WTC11 (cell line): ENCODE measurements around the gene FCN1. TPM values are rescaled to one million over a fixed set of nuclear protein-coding genes. Genes with fewer than 3 reads are reported as not detected.

Experiments
- ATAC-seq: fragments of 200-7000 bp; cut with Tn5 transposase; 2 replicates; pipeline ENCODE4 v1.10.0; 2021; ENCODE audit warnings: mild to moderate bottlenecking, moderate library complexity
- CTCF ChIA-PET: fragments of 300-600 bp; sonication (Branson Sonifier 250); formaldehyde crosslinking; loops from one replicate; lab custom pipeline; 2021; ENCODE audit warnings: antibody characterized with exemption; lab: Charles Lee
- POLR2A ChIA-PET: fragments of 350-600 bp; sonication (Branson Sonifier 250); formaldehyde crosslinking; loops from one replicate; lab custom pipeline; 2021; ENCODE audit warnings: antibody characterized with exemption; lab: Charles Lee
- DNase-seq: peaks from one replicate; pipeline ENCODE4 v3.0.0; 2021; ENCODE audit warnings: low spot score
- H3K27ac Mint-ChIP-seq: 2 replicates; pipeline ENCODE4 v1.8.0; 2021; ENCODE audit warnings: mixed read lengths
- H3K27me3 Mint-ChIP-seq: 2 replicates; pipeline ENCODE4 v1.8.0; 2021; ENCODE audit warnings: low read depth, mild to moderate bottlenecking, moderate library complexity, mixed read lengths
- H3K36me3 Mint-ChIP-seq: 2 replicates; pipeline ENCODE4 v1.8.0; 2021; ENCODE audit warnings: mixed read lengths
- H3K4me1 Mint-ChIP-seq: 2 replicates; pipeline ENCODE4 v1.8.0; 2022; ENCODE audit warnings: mixed read lengths
- H3K4me3 Mint-ChIP-seq: 2 replicates; pipeline ENCODE4 v1.8.0; 2021; ENCODE audit warnings: mild to moderate bottlenecking, moderate library complexity, mixed read lengths
- H3K9me3 Mint-ChIP-seq: 2 replicates; pipeline ENCODE4 v1.8.0; 2021; ENCODE audit warnings: mixed read lengths
- NR3C1 ChIP-seq: sonication (generic); formaldehyde crosslinking; conservative IDR thresholded peaks from 2 replicates; pipeline ENCODE4 v1.8.1; 2023; ENCODE audit warnings: low read depth, mild to moderate bottlenecking, missing genetic modification reagents
- ZNF317 ChIP-seq: sonication (generic); formaldehyde crosslinking; IDR thresholded peaks from 2 replicates; pipeline ENCODE4 v1.8.1; 2023; ENCODE audit warnings: low read depth, mild to moderate bottlenecking, moderate library complexity, missing genetic modification reagents, borderline replicate concordance
- ZNF416 ChIP-seq: fragments of 250-450 bp; sonication (Bioruptor Pico); IDR thresholded peaks from 2 replicates; pipeline ENCODE4 v1.9.0; 2021; ENCODE audit warnings: mild to moderate bottlenecking, inconsistent platforms
- total RNA-seq: library from RNA; stranded (reverse); gene quantifications from 3 replicates; pipeline ENCODE4 v1.2.3, GENCODE V29; 2021
- TF ChIP-seq, protein P1 (sequence below): sonication (generic); formaldehyde crosslinking; IDR thresholded peaks from 2 replicates; pipeline ENCODE4 v1.8.0; 2023; ENCODE audit warnings: missing genetic modification reagents
- TF ChIP-seq, protein P2 (sequence below): sonication (generic); formaldehyde crosslinking; IDR thresholded peaks from 2 replicates; pipeline ENCODE4 v1.8.1; 2022; ENCODE audit warnings: low read depth, missing genetic modification reagents, borderline replicate concordance
- TF ChIP-seq, protein P3 (sequence below): sonication (generic); formaldehyde crosslinking; IDR thresholded peaks from 2 replicates; pipeline ENCODE4 v1.8.1; 2022; ENCODE audit warnings: low read depth, mild to moderate bottlenecking, moderate library complexity, missing genetic modification reagents, borderline replicate concordance
- TF ChIP-seq, protein P4 (sequence below): sonication (generic); formaldehyde crosslinking; IDR thresholded peaks from 2 replicates; pipeline ENCODE4 v1.8.0; 2022; ENCODE audit warnings: mild to moderate bottlenecking, missing genetic modification reagents
- TF ChIP-seq, protein P5 (sequence below): fragments of 200-600 bp; IDR thresholded peaks from 2 replicates; pipeline ENCODE4 v1.8.0; 2022; ENCODE audit warnings: antibody characterized with exemption
- TF ChIP-seq, protein P6 (sequence below): sonication (generic); formaldehyde crosslinking; IDR thresholded peaks from 2 replicates; pipeline ENCODE4 v1.8.1; 2023; ENCODE audit warnings: mild to moderate bottlenecking, missing genetic modification reagents, borderline replicate concordance
- TF ChIP-seq, protein P7 (sequence below): sonication (generic); formaldehyde crosslinking; IDR thresholded peaks from 2 replicates; pipeline ENCODE4 v1.8.1; 2023; ENCODE audit warnings: mild to moderate bottlenecking, missing genetic modification reagents

FCN1 gene
- total RNA-seq, 1 experiment from 2014 or later: not detected

DNA sequence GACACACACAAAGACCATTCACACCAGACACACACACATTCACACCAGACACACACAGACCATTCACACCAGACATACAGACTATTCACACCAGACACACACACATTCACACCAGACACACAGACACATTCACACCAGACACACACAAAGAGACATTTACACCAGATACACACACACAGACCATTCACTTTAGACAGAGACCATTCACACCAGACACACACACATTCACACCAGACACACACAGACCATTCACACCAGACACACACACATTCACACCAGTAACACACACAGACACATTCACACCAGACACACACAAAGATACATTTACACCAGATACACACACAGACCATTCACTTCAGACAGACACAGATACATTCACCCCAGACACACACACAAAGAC is 29.0 kb upstream of the FCN1 start (continued):
- TF ChIP-seq ZNF317 (CRISPR knock-in tag) (no peak), NR3C1 (no peak)
- TF ChIP-seq, protein P1, sequence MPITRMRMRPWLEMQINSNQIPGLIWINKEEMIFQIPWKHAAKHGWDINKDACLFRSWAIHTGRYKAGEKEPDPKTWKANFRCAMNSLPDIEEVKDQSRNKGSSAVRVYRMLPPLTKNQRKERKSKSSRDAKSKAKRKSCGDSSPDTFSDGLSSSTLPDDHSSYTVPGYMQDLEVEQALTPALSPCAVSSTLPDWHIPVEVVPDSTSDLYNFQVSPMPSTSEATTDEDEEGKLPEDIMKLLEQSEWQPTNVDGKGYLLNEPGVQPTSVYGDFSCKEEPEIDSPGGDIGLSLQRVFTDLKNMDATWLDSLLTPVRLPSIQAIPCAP (CRISPR knock-in tag): no peak

DNA sequence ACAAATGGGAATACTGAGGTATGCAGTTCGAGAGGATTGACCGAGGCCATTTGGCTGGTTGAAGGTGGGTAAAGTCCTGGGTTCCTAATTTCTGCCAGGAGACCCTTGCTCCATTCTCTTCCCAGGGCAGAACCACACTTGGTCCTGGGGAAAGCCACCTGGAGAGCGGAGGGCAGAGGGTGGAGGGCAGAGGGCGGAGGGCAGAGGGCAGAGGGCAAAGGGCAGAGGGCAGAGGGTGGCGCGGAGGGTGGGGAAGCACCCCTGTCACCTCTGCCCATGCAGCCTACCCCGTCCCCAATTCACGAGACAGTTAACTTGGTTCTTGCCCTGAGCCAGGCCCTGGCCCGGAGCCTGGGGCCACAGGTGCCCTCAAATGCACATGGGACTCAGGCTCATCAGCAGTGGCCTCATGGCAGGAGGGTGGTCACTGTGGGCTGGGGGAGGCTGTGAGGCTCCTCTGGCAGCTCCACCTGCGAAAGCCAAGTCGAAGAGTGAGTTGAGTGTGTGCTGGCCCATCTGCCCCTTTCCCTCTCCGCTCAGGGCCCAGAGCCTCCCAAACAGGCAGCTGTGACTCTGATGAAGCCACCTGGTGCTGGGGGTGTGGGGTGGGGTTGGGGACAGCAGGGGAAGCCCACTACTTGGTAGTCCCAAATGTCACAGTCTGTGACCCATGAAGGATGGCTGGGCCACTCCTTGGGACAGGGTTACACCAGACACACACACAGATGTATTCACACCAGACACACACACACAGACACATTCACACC is 28.0 kb upstream of the FCN1 start:
- DNase-seq (no peak), ATAC-seq (no peak)
- Mint-ChIP-seq H3K27ac (no peak overlapping the region), H3K4me1 (peaks cover 5% of the 10 kb centered on the region), H3K4me3 (no peak overlapping the region), H3K36me3 (no peaks in the 10 kb centered on the region), H3K9me3 (no peaks in the 10 kb centered on the region), H3K27me3 (no peaks in the 10 kb centered on the region; the same call in 1 of the 2 replicates)
- TF ChIP-seq, protein P2, sequence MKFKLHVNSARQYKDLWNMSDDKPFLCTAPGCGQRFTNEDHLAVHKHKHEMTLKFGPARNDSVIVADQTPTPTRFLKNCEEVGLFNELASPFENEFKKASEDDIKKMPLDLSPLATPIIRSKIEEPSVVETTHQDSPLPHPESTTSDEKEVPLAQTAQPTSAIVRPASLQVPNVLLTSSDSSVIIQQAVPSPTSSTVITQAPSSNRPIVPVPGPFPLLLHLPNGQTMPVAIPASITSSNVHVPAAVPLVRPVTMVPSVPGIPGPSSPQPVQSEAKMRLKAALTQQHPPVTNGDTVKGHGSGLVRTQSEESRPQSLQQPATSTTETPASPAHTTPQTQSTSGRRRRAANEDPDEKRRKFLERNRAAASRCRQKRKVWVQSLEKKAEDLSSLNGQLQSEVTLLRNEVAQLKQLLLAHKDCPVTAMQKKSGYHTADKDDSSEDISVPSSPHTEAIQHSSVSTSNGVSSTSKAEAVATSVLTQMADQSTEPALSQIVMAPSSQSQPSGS (CRISPR knock-in tag): no peak
- TF ChIP-seq, protein P3, sequence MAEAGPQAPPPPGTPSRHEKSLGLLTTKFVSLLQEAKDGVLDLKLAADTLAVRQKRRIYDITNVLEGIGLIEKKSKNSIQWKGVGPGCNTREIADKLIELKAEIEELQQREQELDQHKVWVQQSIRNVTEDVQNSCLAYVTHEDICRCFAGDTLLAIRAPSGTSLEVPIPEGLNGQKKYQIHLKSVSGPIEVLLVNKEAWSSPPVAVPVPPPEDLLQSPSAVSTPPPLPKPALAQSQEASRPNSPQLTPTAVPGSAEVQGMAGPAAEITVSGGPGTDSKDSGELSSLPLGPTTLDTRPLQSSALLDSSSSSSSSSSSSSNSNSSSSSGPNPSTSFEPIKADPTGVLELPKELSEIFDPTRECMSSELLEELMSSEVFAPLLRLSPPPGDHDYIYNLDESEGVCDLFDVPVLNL (CRISPR knock-in tag): no peak
- TF ChIP-seq, protein P4, sequence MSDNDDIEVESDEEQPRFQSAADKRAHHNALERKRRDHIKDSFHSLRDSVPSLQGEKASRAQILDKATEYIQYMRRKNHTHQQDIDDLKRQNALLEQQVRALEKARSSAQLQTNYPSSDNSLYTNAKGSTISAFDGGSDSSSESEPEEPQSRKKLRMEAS (CRISPR knock-in tag): no peak
- no peak for TF ChIP-seq ZNF416 (CRISPR knock-in tag)
- TF ChIP-seq, protein P5, sequence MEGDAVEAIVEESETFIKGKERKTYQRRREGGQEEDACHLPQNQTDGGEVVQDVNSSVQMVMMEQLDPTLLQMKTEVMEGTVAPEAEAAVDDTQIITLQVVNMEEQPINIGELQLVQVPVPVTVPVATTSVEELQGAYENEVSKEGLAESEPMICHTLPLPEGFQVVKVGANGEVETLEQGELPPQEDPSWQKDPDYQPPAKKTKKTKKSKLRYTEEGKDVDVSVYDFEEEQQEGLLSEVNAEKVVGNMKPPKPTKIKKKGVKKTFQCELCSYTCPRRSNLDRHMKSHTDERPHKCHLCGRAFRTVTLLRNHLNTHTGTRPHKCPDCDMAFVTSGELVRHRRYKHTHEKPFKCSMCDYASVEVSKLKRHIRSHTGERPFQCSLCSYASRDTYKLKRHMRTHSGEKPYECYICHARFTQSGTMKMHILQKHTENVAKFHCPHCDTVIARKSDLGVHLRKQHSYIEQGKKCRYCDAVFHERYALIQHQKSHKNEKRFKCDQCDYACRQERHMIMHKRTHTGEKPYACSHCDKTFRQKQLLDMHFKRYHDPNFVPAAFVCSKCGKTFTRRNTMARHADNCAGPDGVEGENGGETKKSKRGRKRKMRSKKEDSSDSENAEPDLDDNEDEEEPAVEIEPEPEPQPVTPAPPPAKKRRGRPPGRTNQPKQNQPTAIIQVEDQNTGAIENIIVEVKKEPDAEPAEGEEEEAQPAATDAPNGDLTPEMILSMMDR: no peak
- CTCF ChIA-PET: interaction anchor here (1.0 kb wide), 1 partner anchor 106 kb away, joined by 3 read pairs; no protein-coding TSS in a partner anchor
- POLR2A ChIA-PET: no interaction called here

DNA sequence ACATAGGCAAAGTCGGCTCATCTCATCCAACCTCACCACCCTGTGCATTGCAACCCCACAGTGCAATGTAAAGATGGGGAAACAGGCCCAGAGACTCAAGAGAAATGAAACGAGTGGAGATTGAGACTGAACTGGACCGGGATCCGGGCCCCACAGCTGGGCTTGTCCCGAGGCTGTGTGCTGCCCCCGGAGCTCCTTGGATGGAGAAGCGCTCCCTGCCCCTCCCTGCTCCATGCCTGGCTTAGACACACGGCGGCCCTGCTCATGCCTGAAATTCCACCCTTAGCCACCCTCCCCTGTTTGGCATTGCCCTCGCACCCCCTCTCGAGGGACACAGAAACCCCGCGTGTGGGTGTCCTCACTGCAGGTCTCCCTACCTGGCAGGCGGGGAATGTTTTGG is 27.2 kb upstream of the FCN1 start:
- ChIA-PET POLR2A (no interaction called here), CTCF (interaction anchor here (1.0 to 1.3 kb wide), 2 partner anchors 17 to 105 kb away, joined by 3 to 5 read pairs; no protein-coding TSS in a partner anchor)
- H3K4me1 Mint-ChIP-seq: peaks cover 5% of the 10 kb centered on the region
- no peaks in the 10 kb centered on the region for H3K36me3 Mint-ChIP-seq
- no peaks in the 10 kb centered on the region; the same call in 1 of the 2 replicates for H3K27me3 Mint-ChIP-seq
- no peak overlapping the region for H3K27ac Mint-ChIP-seq
- DNase-seq: no peak
- no peaks in the 10 kb centered on the region for H3K9me3 Mint-ChIP-seq
- no peak for ATAC-seq
- TF ChIP-seq, protein P6, sequence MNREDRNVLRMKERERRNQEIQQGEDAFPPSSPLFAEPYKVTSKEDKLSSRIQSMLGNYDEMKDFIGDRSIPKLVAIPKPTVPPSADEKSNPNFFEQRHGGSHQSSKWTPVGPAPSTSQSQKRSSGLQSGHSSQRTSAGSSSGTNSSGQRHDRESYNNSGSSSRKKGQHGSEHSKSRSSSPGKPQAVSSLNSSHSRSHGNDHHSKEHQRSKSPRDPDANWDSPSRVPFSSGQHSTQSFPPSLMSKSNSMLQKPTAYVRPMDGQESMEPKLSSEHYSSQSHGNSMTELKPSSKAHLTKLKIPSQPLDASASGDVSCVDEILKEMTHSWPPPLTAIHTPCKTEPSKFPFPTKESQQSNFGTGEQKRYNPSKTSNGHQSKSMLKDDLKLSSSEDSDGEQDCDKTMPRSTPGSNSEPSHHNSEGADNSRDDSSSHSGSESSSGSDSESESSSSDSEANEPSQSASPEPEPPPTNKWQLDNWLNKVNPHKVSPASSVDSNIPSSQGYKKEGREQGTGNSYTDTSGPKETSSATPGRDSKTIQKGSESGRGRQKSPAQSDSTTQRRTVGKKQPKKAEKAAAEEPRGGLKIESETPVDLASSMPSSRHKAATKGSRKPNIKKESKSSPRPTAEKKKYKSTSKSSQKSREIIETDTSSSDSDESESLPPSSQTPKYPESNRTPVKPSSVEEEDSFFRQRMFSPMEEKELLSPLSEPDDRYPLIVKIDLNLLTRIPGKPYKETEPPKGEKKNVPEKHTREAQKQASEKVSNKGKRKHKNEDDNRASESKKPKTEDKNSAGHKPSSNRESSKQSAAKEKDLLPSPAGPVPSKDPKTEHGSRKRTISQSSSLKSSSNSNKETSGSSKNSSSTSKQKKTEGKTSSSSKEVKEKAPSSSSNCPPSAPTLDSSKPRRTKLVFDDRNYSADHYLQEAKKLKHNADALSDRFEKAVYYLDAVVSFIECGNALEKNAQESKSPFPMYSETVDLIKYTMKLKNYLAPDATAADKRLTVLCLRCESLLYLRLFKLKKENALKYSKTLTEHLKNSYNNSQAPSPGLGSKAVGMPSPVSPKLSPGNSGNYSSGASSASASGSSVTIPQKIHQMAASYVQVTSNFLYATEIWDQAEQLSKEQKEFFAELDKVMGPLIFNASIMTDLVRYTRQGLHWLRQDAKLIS (CRISPR knock-in tag): no peak
- TF ChIP-seq, protein P7, sequence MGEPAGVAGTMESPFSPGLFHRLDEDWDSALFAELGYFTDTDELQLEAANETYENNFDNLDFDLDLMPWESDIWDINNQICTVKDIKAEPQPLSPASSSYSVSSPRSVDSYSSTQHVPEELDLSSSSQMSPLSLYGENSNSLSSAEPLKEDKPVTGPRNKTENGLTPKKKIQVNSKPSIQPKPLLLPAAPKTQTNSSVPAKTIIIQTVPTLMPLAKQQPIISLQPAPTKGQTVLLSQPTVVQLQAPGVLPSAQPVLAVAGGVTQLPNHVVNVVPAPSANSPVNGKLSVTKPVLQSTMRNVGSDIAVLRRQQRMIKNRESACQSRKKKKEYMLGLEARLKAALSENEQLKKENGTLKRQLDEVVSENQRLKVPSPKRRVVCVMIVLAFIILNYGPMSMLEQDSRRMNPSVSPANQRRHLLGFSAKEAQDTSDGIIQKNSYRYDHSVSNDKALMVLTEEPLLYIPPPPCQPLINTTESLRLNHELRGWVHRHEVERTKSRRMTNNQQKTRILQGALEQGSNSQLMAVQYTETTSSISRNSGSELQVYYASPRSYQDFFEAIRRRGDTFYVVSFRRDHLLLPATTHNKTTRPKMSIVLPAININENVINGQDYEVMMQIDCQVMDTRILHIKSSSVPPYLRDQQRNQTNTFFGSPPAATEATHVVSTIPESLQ (CRISPR knock-in tag): no peak
- H3K4me3 Mint-ChIP-seq: no peak overlapping the region
